ENCODE measurements around the gene CCDC92. TPM values are rescaled to one million over a fixed set of nuclear protein-coding genes. Genes with fewer than 3 reads are reported as not detected.

The CCDC92 gene
- total and polyA plus RNA-seq, 2 donors (not counting 3 experiments of a cell fraction or from before 2014, with no cell fraction given), result 41.2 to 41.6 TPM

- FAIRE-seq, result no peak
- BruUV-seq (replicated peaks), result no TSS peak
- no peaks in the 10 kb centered on the region for H3K36me3 ChIP-seq (ENCODE audit: control insufficient read depth in 2 of 2, extremely low read depth in 1 of 2, insufficient read depth in 2 of 2, low read length in 2 of 2)
- H2AFZ ChIP-seq (ENCODE audit: low read depth, low read length), result no peak overlapping the region
- TF ChIP-seq FOS (IDR thresholded peaks at IDR 0.05; ENCODE audit: borderline replicate concordance, insufficient read depth, low read length) (no peak), GATA2 (IDR thresholded peaks at IDR 0.05; ENCODE audit: insufficient read depth, insufficient read length, low read depth, low read length) (no peak), MYC (IDR thresholded peaks at IDR 0.05; ENCODE audit: low read depth, low read length) (no peak), JUN (IDR thresholded peaks at IDR 0.05; ENCODE audit: borderline replicate concordance, insufficient read depth, insufficient read length, low read depth) (no peak), MAX (IDR thresholded peaks at IDR 0.05; ENCODE audit: insufficient read depth, insufficient read length) (no peak), POLR2A (IDR thresholded peaks at IDR 0.05; ENCODE audit: low read depth, low read length) (no peak), POLR2AphosphoS5 (IDR thresholded peaks at IDR 0.05; ENCODE audit: insufficient read depth, low read depth, low read length) (no peak), EZH2 (IDR thresholded peaks at IDR 0.05; ENCODE audit: borderline replicate concordance, low read depth, low read length, severe bottlenecking) (no peak), CTCF (IDR thresholded peaks at IDR 0.05; ENCODE audit: extremely low read depth in 1 of 2, insufficient read depth in 1 of 2, low read depth in 1 of 2, low read length in 2 of 2) (no peak)
- no peaks in the 10 kb centered on the region for H3K4me1 ChIP-seq (ENCODE audit: control insufficient read depth, extremely low read depth, insufficient read depth, low read length)
- H4K20me1 ChIP-seq (replicated peaks; ENCODE audit: control insufficient read depth, extremely low read depth, insufficient read depth, low read length), result no peaks in the 10 kb centered on the region
- no peak for DNase-seq (ENCODE audit: low read depth, low spot score)
- H3K9me3 ChIP-seq (replicated peaks; ENCODE audit: control insufficient read depth, insufficient read depth, low read length), result no peaks in the 10 kb centered on the region
- H3K9ac ChIP-seq (replicated peaks; ENCODE audit: extremely low read depth, insufficient read depth, low read length), result no peak overlapping the region
- no peaks in the 10 kb centered on the region for H3K79me2 ChIP-seq (ENCODE audit: control insufficient read depth, insufficient read depth, low read length)
- H3K4me2 ChIP-seq (ENCODE audit: insufficient read depth, low read length), result no peak overlapping the region
- no peaks in the 10 kb centered on the region for H3K9me1 ChIP-seq (replicated peaks; ENCODE audit: control insufficient read depth, extremely low read depth, insufficient read depth, low read length)
- ChIA-PET POLR2A (no interaction called here), CTCF (no interaction called here)
- intact Hi-C loops (cut with micrococcal nuclease) (no loop called here), dilution Hi-C loops (cut with MboI; ENCODE audit: extremely low pct_ligation_motif_present, low sequenced_read_pairs) (no loop called here)
- peaks cover 2 to 3% of the 10 kb centered on the region in 2 experiments for H3K27me3 ChIP-seq (ENCODE audit: control insufficient read depth in 2 of 2, insufficient read depth in 2 of 2, low read length in 2 of 2)
- H3K27ac ChIP-seq (ENCODE audit: insufficient read depth, low read depth, low read length), result no peak overlapping the region
- H3K4me3 ChIP-seq (replicated peaks in 1 of 3; ENCODE audit: insufficient read depth in 1 of 3, low read depth in 1 of 3, low read length in 3 of 3), result no peak overlapping the region
Observed at GRCh38 chr12:123894823-123895345, 77.7 kb downstream of the CCDC92 start.
